Activated T-cell treated with anti-CD3 and anti-CD28 coated beads, Interleukin-2, amount 50 U/mL, for 24 hours (primary cell): Measurements from ENCODE around the gene MYOZ1.

Experiments used
- DNase-seq: peaks from one replicate; pipeline ENCODE4 v3.0.0-alpha.2; 2020
- H3K27ac Mint-ChIP-seq: 2 replicates; pipeline ENCODE4 v1.8.0; 2020; ENCODE audit warnings: mild to moderate bottlenecking, mixed read lengths
- H3K27me3 Mint-ChIP-seq: 2 replicates; pipeline ENCODE4 v1.8.0; 2020; ENCODE audit warnings: mixed read lengths
- H3K36me3 Mint-ChIP-seq: 2 replicates; pipeline ENCODE4 v1.8.0; 2020; ENCODE audit warnings: low read depth, mixed read lengths
- H3K4me1 Mint-ChIP-seq: 2 replicates; pipeline ENCODE4 v1.8.0; 2020; ENCODE audit warnings: low read depth, mixed read lengths
- H3K4me3 Mint-ChIP-seq: 2 replicates; pipeline ENCODE4 v1.8.0; 2020; ENCODE audit warnings: mild to moderate bottlenecking, moderate library complexity, mixed read lengths
- H3K9me3 Mint-ChIP-seq: 2 replicates; pipeline ENCODE4 v1.8.0; 2020; ENCODE audit warnings: mixed read lengths

MYOZ1 gene

GRCh38 chr10:73653195-73653594 is 11.9 kb upstream of the MYOZ1 start:
- no peaks in the 10 kb centered on the region for H3K36me3 Mint-ChIP-seq
- peaks cover 6% of the 10 kb centered on the region for H3K27me3 Mint-ChIP-seq
- peaks cover 11% of the 10 kb centered on the region for H3K4me1 Mint-ChIP-seq
- no peaks in the 10 kb centered on the region for H3K9me3 Mint-ChIP-seq
- H3K4me3 Mint-ChIP-seq = no peak overlapping the region
- H3K27ac Mint-ChIP-seq = no peak overlapping the region
- no peak for DNase-seq

- no peaks in the 10 kb centered on the region for H3K9me3 Mint-ChIP-seq
- DNase-seq = no peak
- peaks cover 9% of the 10 kb centered on the region for H3K27me3 Mint-ChIP-seq
- H3K4me1 Mint-ChIP-seq = peaks cover 11% of the 10 kb centered on the region
- no peaks in the 10 kb centered on the region for H3K36me3 Mint-ChIP-seq
- H3K27ac Mint-ChIP-seq = no peak overlapping the region
- no peak overlapping the region for H3K4me3 Mint-ChIP-seq
Measured at GRCh38 chr10:73650537-73651331, 9.5 kb upstream of the MYOZ1 start.

DNA sequence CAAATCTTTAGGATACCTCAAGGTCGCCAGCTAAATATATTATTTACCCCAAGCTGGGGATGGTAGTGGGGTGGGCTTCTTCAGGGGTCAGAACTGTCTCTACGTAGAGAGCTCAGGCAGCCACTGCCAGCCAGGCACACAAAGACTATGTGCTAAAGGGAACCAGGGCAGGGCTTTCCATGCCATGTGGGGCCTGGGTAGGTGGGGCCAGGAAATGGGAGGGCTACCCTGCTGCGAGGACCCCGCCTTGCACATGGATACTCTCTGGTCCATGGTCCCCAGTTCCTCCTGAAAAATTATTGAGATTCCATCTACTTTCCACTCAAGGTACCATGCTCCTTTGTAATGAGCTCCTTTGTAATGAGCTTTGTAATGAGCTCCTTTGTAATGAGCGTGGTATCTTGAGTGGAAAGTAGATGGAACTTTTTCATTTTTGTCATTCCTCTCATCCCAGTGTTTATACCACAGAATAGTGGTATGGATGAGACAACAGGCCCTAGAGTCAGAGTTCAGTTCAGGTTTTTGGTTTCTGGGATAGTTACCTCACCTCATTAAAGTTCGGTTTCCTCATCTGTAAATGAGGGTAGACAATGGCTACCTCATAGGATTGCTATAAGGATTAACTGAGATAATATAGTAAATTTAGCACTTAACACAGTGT is 8.7 kb upstream of the MYOZ1 start:
- H3K4me1 Mint-ChIP-seq = peaks cover 10% of the 10 kb centered on the region
- no peak overlapping the region for H3K4me3 Mint-ChIP-seq
- H3K27me3 Mint-ChIP-seq = peaks cover 9% of the 10 kb centered on the region
- no peak for DNase-seq
- H3K27ac Mint-ChIP-seq = no peak overlapping the region
- H3K36me3 Mint-ChIP-seq = no peaks in the 10 kb centered on the region
- no peaks in the 10 kb centered on the region for H3K9me3 Mint-ChIP-seq

GRCh38 chr10:73648975-73649829 is 7.9 kb upstream of the MYOZ1 start:
- Mint-ChIP-seq H3K27me3 (peaks cover 9% of the 10 kb centered on the region), H3K4me1 (peaks cover 17% of the 10 kb centered on the region), H3K36me3 (no peaks in the 10 kb centered on the region), H3K4me3 (no peak overlapping the region), H3K27ac (no peak overlapping the region), H3K9me3 (no peaks in the 10 kb centered on the region)
- DNase-seq = no peak

DNA sequence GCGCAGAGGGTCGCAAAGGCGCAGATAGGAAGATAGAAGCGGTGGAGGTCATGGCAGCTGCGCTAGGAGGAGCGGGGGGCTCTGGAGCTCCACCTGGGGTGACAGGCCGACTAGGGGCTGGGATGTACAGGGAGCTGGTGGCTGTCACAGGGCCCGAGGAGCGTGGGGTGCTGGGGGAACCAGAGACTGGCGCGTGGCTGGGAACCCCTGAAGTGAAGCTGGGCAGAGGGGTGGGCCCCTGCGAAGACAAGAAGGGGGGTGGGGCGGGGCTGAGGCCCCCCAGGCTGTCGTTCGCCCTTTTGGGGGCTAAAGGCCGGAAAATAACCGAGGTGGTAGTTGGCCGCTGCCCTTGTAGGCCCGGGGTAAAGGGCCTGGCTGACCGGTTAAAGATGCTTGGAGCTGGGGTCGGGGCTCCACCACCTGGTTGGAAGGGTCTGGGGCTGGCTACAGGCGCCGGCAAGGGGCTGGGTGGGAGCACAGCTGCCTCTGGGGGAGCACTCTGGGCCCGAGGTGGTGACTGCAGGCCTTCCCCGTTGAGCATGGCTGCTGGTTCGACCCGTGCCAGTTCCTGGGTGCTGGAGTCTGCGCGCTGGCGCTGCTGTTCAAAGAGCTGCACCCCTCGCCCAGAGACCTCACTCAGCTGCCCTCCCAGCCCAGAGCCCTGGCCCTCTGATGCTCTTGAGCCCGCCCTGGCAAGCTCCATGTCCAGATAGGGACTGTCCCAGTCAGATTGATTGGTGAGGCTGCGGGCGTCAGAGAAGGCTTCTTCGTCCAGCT is 6.8 kb upstream of the MYOZ1 start:
- peak overlapping the region; percentile 68 for H3K4me3 Mint-ChIP-seq
- no peak for DNase-seq
- H3K27me3 Mint-ChIP-seq = peaks cover 9% of the 10 kb centered on the region
- H3K4me1 Mint-ChIP-seq = peaks cover 20% of the 10 kb centered on the region
- H3K9me3 Mint-ChIP-seq = no peaks in the 10 kb centered on the region
- no peaks in the 10 kb centered on the region for H3K36me3 Mint-ChIP-seq
- H3K27ac Mint-ChIP-seq = no peak overlapping the region

- Mint-ChIP-seq H3K27me3 (peaks cover 9% of the 10 kb centered on the region), H3K4me3 (peak overlapping the region; percentile 68), H3K9me3 (no peaks in the 10 kb centered on the region), H3K36me3 (no peaks in the 10 kb centered on the region), H3K4me1 (peaks cover 20% of the 10 kb centered on the region), H3K27ac (no peak overlapping the region)
- peak; percentile 66 for DNase-seq
Measured at GRCh38 chr10:73647211-73647874, 6.1 kb upstream of the MYOZ1 start.

GRCh38 chr10:73646598-73647041 is 5.3 kb upstream of the MYOZ1 start:
- no peak for DNase-seq
- no peaks in the 10 kb centered on the region for H3K36me3 Mint-ChIP-seq
- H3K4me1 Mint-ChIP-seq = peaks cover 20% of the 10 kb centered on the region
- H3K9me3 Mint-ChIP-seq = no peaks in the 10 kb centered on the region
- H3K27ac Mint-ChIP-seq = no peak overlapping the region
- H3K4me3 Mint-ChIP-seq = no peak overlapping the region
- H3K27me3 Mint-ChIP-seq = peaks cover 9% of the 10 kb centered on the region

DNA sequence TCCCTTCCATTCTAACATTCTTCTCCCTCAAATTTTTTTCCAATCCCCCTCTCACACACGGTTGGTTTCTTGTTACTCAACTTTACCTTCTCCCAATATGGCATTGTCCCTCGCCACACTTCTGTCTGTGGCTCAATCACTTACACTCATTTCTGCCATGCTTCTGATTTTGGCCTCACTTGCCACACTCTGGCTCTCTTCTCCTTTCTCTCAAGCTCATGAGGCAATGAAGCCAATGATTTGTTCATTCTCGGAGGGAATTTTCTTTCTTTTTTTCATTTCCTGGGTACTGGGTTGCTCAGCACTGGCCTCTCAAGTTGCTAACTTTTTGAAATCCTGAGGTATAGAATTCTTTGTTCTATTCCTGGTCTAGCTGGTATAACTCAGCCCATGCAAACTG is 4.0 kb upstream of the MYOZ1 start:
- peak overlapping the region; percentile 0 for H3K27ac Mint-ChIP-seq
- no peaks in the 10 kb centered on the region for H3K9me3 Mint-ChIP-seq
- peaks cover 9% of the 10 kb centered on the region for H3K27me3 Mint-ChIP-seq
- H3K4me3 Mint-ChIP-seq = no peak overlapping the region
- DNase-seq = no peak
- H3K4me1 Mint-ChIP-seq = peaks cover 16% of the 10 kb centered on the region
- no peaks in the 10 kb centered on the region for H3K36me3 Mint-ChIP-seq

DNA sequence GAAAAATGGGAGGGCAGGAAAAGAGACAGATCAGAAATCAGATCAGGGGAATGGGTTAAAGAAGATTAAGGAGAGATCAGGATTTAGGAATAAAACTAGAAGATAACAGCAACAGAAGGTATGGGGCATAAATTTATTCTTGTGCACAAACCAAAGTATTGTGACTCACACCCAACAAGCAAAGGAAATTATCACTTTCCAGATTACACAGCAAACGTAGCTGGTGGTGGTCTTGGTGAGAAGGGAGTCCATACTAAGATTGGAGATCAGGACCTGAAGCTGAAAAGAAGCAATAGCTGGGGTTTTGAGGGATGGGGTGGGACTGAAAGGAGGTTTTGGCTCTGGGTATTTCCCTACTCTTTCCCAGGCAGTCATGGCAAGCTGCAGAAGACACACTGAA is 3.5 kb upstream of the MYOZ1 start:
- Mint-ChIP-seq H3K4me1 (peaks cover 14% of the 10 kb centered on the region), H3K4me3 (no peak overlapping the region), H3K36me3 (no peaks in the 10 kb centered on the region), H3K27ac (no peak overlapping the region), H3K9me3 (no peaks in the 10 kb centered on the region), H3K27me3 (peaks cover 9% of the 10 kb centered on the region)
- no peak for DNase-seq

DNA sequence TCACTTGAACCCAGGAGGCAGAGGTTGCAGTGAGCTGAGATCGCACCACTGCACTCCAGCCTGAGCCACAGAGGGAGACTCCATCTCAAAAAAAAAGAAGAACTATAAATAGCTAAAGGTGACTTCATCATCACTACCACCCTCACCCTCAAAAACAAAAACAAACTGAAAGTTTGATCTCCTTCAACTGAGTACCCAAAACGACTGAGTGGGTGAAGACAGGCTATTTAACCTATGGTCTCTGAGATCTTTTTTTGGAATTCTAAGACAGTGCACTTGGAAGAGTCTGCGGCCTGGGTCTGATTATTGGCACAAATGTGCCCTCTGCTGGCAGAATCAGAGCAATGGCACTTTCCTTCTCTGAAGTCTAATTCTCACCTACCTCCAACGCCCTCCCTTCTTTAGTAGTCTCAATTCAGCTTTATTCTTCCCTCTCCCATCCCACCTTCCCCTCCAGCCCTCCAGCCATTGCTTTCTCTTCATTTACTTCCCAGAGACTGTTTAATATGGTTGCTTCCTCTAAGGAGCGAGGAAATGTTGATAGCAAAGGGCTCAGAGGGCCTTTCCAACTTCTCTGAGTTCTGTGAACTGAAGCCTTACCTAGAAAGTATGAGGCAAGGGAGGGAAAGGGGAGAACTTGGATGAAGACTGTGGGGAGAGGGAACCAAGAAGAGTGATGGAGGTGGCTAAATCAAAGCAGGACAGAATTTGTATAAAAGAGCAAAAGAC is 2.9 kb upstream of the MYOZ1 start:
- H3K27ac Mint-ChIP-seq = no peak overlapping the region
- DNase-seq = peak; percentile 44
- no peaks in the 10 kb centered on the region for H3K36me3 Mint-ChIP-seq
- H3K4me3 Mint-ChIP-seq = no peak overlapping the region
- no peaks in the 10 kb centered on the region for H3K9me3 Mint-ChIP-seq
- H3K27me3 Mint-ChIP-seq = peaks cover 9% of the 10 kb centered on the region
- peaks cover 14% of the 10 kb centered on the region for H3K4me1 Mint-ChIP-seq

DNA sequence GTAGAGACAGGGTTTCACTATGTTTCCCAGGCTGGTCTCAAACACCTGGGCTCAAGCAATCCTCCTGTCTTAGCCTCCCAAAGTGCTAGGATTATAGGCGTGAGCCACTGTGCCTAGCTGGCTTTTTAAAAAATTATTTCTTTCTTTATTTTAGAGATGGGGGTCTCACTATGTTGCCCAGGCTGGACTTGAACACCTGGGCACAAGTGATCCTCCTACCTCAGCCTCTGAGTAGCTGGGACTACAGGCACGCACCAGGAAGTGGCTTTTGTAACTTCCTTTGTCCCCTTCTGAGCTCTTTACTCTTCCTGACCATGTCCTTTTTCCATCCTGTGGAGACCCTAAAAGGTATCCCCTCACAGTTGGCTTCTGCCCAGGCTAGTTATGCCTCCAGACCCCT is 2.1 kb upstream of the MYOZ1 start:
- peaks cover 14% of the 10 kb centered on the region for H3K4me1 Mint-ChIP-seq
- no peaks in the 10 kb centered on the region for H3K9me3 Mint-ChIP-seq
- H3K27ac Mint-ChIP-seq = no peak overlapping the region
- DNase-seq = no peak
- no peaks in the 10 kb centered on the region for H3K36me3 Mint-ChIP-seq
- H3K27me3 Mint-ChIP-seq = peaks cover 4% of the 10 kb centered on the region
- no peak overlapping the region for H3K4me3 Mint-ChIP-seq

DNA sequence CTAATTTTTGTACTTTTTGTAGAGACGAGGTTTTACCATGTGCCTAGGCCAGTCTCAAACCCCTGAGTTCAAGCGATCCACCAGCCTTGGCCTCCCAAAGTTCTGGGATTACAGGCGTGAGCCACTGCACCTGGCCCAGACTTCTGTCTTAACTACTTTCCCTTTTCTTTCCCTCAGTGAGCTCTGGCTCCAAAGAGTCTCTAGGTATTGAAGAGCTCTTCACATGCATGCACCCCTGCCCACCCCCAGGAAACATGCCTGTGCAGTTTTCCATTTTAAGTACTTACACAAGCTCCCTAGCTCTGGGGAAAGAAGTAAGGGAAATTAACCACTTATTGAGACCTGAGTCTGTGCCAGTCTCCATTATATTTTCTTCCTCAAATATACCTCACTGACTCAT is 2.0 kb downstream of the MYOZ1 start:
- no peak for DNase-seq
- Mint-ChIP-seq H3K4me3 (no peak overlapping the region), H3K4me1 (peaks cover 3% of the 10 kb centered on the region), H3K27ac (no peak overlapping the region), H3K9me3 (no peaks in the 10 kb centered on the region), H3K36me3 (no peaks in the 10 kb centered on the region), H3K27me3 (no peaks in the 10 kb centered on the region)

- no peak for DNase-seq
- Mint-ChIP-seq H3K9me3 (no peaks in the 10 kb centered on the region), H3K4me1 (no peaks in the 10 kb centered on the region), H3K4me3 (no peak overlapping the region), H3K27me3 (no peaks in the 10 kb centered on the region), H3K36me3 (no peaks in the 10 kb centered on the region), H3K27ac (no peak overlapping the region)
Measured at GRCh38 chr10:73635781-73636180, 5.5 kb downstream of the MYOZ1 start.
